H9 (cell line): ENCODE data around the gene HIP1. TPM values are rescaled to one million over a fixed set of nuclear protein-coding genes. Genes with fewer than 3 reads are reported as not detected.

Source experiments
- DNase-seq: peaks from one replicate; pipeline ENCODE4 v3.0.0-alpha.2; 2017
- H2AFZ ChIP-seq: one replicate; pipeline ENCODE4 v1.6.1; 2013; ENCODE audit warnings: mild to moderate bottlenecking, low read length, control low read depth, moderate library complexity
- H2AK5ac ChIP-seq: 2 replicates; pipeline ENCODE4 v1.6.1; 2013; ENCODE audit warnings: low read length, control low read depth, mixed read lengths; ENCODE audit not compliant: insufficient read length
- H2BK120ac ChIP-seq: one replicate; pipeline ENCODE4 v1.6.1; 2013; ENCODE audit warnings: low read depth, mild to moderate bottlenecking, low read length, control low read depth, inconsistent platforms; ENCODE audit not compliant: poor library complexity, severe bottlenecking
- H2BK12ac ChIP-seq: 2 replicates; pipeline ENCODE4 v1.6.1; 2013; ENCODE audit warnings: low read length, control low read depth, mixed read lengths, low read depth; ENCODE audit not compliant: insufficient read length
- H2BK15ac ChIP-seq: 2 replicates; pipeline ENCODE4 v1.6.1; 2013; ENCODE audit warnings: low read depth, low read length, control low read depth
- H2BK20ac ChIP-seq: one replicate; pipeline ENCODE4 v1.6.1; 2013; ENCODE audit warnings: low read depth, mild to moderate bottlenecking, low read length, control low read depth, inconsistent platforms; ENCODE audit not compliant: poor library complexity, severe bottlenecking
- H2BK5ac ChIP-seq: 2 replicates; pipeline ENCODE4 v1.6.1; 2013; ENCODE audit warnings: low read length, control low read depth, mixed read lengths; ENCODE audit not compliant: insufficient read length
- H3K14ac ChIP-seq: 2 replicates; pipeline ENCODE4 v1.6.1; 2013; ENCODE audit warnings: low read length, control low read depth; ENCODE audit not compliant: insufficient read depth
- H3K18ac ChIP-seq: 2 replicates; pipeline ENCODE4 v1.6.1; 2013; ENCODE audit warnings: low read depth, mild to moderate bottlenecking, mixed read lengths, low read length, control low read depth; ENCODE audit not compliant: insufficient read length
- H3K23ac ChIP-seq: 2 replicates; pipeline ENCODE4 v1.6.1; 2013; ENCODE audit warnings: low read length, control low read depth, mixed read lengths, low read depth; ENCODE audit not compliant: insufficient read length
- H3K23me2 ChIP-seq: 2 replicates; pipeline ENCODE4 v1.6.1; 2013; ENCODE audit warnings: low read depth, mild to moderate bottlenecking, mixed read lengths, low read length, control low read depth; ENCODE audit not compliant: insufficient read length, poor library complexity, severe bottlenecking
- H3K27ac ChIP-seq: 2 replicates; pipeline ENCODE4 v1.5.1; 2013; ENCODE audit warnings: low read length, control low read depth, mixed read lengths, low read depth; ENCODE audit not compliant: insufficient read length
- H3K27me3 ChIP-seq: 2 replicates; pipeline ENCODE4 v1.6.1; 2013; ENCODE audit warnings: low read length, control low read depth, inconsistent platforms; ENCODE audit not compliant: insufficient read depth
- H3K4ac ChIP-seq: 2 replicates; pipeline ENCODE4 v1.6.1; 2013; ENCODE audit warnings: low read depth, mild to moderate bottlenecking, control low read depth, inconsistent platforms, low read length, moderate library complexity
- H3K4me1 ChIP-seq: 2 replicates; pipeline ENCODE4 v1.6.1; 2013; ENCODE audit warnings: low read length, control low read depth, inconsistent platforms; ENCODE audit not compliant: insufficient read depth
- H3K4me2 ChIP-seq: 2 replicates; pipeline ENCODE4 v1.6.1; 2013; ENCODE audit warnings: low read length, control low read depth, mixed read lengths; ENCODE audit not compliant: insufficient read length, insufficient read depth
- H3K56ac ChIP-seq: 2 replicates; pipeline ENCODE4 v1.6.1; 2013; ENCODE audit warnings: low read depth, mild to moderate bottlenecking, mixed read lengths, low read length, control low read depth; ENCODE audit not compliant: insufficient read length
- H3K79me1 ChIP-seq: 2 replicates; pipeline ENCODE4 v1.6.1; 2013; ENCODE audit warnings: low read depth, mild to moderate bottlenecking, moderate library complexity, low read length, control low read depth, inconsistent platforms; ENCODE audit not compliant: insufficient read depth, poor library complexity, severe bottlenecking
- H3K79me2 ChIP-seq: 2 replicates; pipeline ENCODE4 v1.6.1; 2013; ENCODE audit warnings: low read length, control low read depth, inconsistent platforms; ENCODE audit not compliant: insufficient read depth
- H3K9ac ChIP-seq: 2 replicates; pipeline ENCODE4 v1.6.1; 2013; ENCODE audit warnings: low read length, control low read depth, mixed read lengths; ENCODE audit not compliant: insufficient read length; ENCODE audit errors: extremely low read depth
- H3K9me3 ChIP-seq: one replicate; pipeline ENCODE4 v1.6.1; 2013; ENCODE audit warnings: low read depth, low read length, inconsistent platforms; ENCODE audit not compliant: control insufficient read depth
- H3T11ph ChIP-seq: one replicate; pipeline ENCODE4 v1.6.1; 2013; ENCODE audit warnings: mild to moderate bottlenecking, low read length, control low read depth, inconsistent platforms
- H4K20me1 ChIP-seq: one replicate; pipeline ENCODE4 v1.6.1; 2013; ENCODE audit not compliant: control insufficient read depth, insufficient read length, insufficient read depth
- H4K5ac ChIP-seq: 2 replicates; pipeline ENCODE4 v1.6.1; 2013; ENCODE audit warnings: low read depth, mild to moderate bottlenecking, mixed read lengths, low read length, control low read depth; ENCODE audit not compliant: insufficient read length
- H4K8ac ChIP-seq: replicated peaks from 2 replicates; pipeline ENCODE4 v1.6.1; 2013; ENCODE audit warnings: low read length, control low read depth, mixed read lengths, low read depth; ENCODE audit not compliant: insufficient read length
- H4K91ac ChIP-seq: 2 replicates; pipeline ENCODE4 v1.6.1; 2013; ENCODE audit warnings: low read depth, mild to moderate bottlenecking, moderate library complexity, mixed read lengths, low read length, control low read depth; ENCODE audit not compliant: insufficient read length
- H3K27ac Mint-ChIP-seq, 3 experiments: 2 replicates in 2 of 3; 3 replicates in 1 of 3; pipeline ENCODE4 v1.8.0; 2020 to 2021; ENCODE audit warnings: mixed read lengths in 3 of 3, mild to moderate bottlenecking in 1 of 3, moderate library complexity in 1 of 3
- H3K27me3 Mint-ChIP-seq: 2 replicates; pipeline ENCODE4 v1.8.0; 2021; ENCODE audit warnings: low read depth, mild to moderate bottlenecking, moderate library complexity, mixed read lengths
- H3K36me3 Mint-ChIP-seq, 3 experiments: 2 replicates in 2 of 3; 3 replicates in 1 of 3; pipeline ENCODE4 v1.8.0; 2020 to 2021; ENCODE audit warnings: low read depth in 3 of 3, mixed read lengths in 3 of 3; ENCODE audit not compliant: insufficient read depth in 1 of 3
- H3K4me1 Mint-ChIP-seq, 2 experiments: 2 replicates each; pipeline ENCODE4 v1.8.0; 2020; ENCODE audit warnings: mixed read lengths in 2 of 2
- H3K4me3 Mint-ChIP-seq, 2 experiments: 2 replicates in 1 of 2; 3 replicates in 1 of 2; pipeline ENCODE4 v1.8.0; 2020 to 2021; ENCODE audit warnings: mild to moderate bottlenecking in 2 of 2, mixed read lengths in 2 of 2, moderate library complexity in 1 of 2
- H3K9me3 Mint-ChIP-seq, 2 experiments: 2 replicates in 1 of 2; 3 replicates in 1 of 2; pipeline ENCODE4 v1.8.0; 2020; ENCODE audit warnings: mild to moderate bottlenecking in 2 of 2, mixed read lengths in 2 of 2, moderate library complexity in 1 of 2
- WGBS: extraction: QIAGEN DNeasy Blood & Tissue Kit; methylation state at CpG from one replicate; pipeline ENCODE4 v1.1.7; 2013; ENCODE audit warnings: missing lambda C conversion rate, low lambda C conversion rate, mixed read lengths; ENCODE audit not compliant: insufficient read length; ENCODE audit errors: extremely low coverage; 5-methylcytosine and 5-hydroxymethylcytosine counted together
- total RNA-seq: library from RNA; stranded (reverse); gene quantifications from 2 replicates; pipeline ENCODE4 v1.2.1, GENCODE V29; 2021
- TF ChIP-seq, protein P1 (sequence below): fragments of 200-600 bp; sonication (generic); conservative IDR thresholded peaks from 3 replicates; pipeline ENCODE4 v1.8.0; 2021; ENCODE audit warnings: antibody characterized with exemption, mild to moderate bottlenecking

Gene HIP1
- total RNA-seq, 1 experiment from 2014 or later: 87.5 TPM

DNA sequence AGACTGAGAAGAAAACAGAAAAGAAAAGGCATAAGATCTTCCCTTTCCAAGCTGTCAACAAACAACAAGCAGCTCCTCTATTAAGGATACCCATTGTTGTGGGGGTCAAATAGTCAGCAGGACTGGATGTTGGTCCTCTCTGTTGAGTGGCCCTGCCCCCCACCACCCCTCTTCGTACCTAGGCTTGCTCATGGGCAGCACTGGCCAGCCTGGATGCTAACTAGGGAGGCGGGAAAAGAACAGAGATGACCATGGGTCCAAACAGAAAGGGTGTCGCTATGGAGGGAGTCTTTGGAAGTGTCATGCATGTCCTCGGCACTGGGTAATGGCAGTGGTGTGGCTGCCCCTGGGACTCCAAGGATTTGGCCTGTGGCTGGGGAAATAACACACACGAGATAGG lies 201.0 kb downstream of the HIP1 start:
- no peak overlapping the region for H2AK5ac ChIP-seq
- no peak overlapping the region for H3K56ac ChIP-seq
- Mint-ChIP-seq H3K27ac (no peak overlapping the region), H3K36me3 (peaks cover 39 to 85% (median 63%) of the 10 kb centered on the region in 3 experiments; a peak in 6 of 7 replicates), H3K4me1 (no peaks in the 10 kb centered on the region), H3K9me3 (no peaks in the 10 kb centered on the region), H3K27me3 (no peaks in the 10 kb centered on the region), H3K4me3 (no peak overlapping the region)
- TF ChIP-seq, protein P1, sequence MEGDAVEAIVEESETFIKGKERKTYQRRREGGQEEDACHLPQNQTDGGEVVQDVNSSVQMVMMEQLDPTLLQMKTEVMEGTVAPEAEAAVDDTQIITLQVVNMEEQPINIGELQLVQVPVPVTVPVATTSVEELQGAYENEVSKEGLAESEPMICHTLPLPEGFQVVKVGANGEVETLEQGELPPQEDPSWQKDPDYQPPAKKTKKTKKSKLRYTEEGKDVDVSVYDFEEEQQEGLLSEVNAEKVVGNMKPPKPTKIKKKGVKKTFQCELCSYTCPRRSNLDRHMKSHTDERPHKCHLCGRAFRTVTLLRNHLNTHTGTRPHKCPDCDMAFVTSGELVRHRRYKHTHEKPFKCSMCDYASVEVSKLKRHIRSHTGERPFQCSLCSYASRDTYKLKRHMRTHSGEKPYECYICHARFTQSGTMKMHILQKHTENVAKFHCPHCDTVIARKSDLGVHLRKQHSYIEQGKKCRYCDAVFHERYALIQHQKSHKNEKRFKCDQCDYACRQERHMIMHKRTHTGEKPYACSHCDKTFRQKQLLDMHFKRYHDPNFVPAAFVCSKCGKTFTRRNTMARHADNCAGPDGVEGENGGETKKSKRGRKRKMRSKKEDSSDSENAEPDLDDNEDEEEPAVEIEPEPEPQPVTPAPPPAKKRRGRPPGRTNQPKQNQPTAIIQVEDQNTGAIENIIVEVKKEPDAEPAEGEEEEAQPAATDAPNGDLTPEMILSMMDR: no peak
- no peak overlapping the region for H3K23ac ChIP-seq
- WGBS: no CpG with 5 or more reads among the region's 5 CpGs
- no peak overlapping the region for H4K91ac ChIP-seq
- H4K8ac ChIP-seq: no peak overlapping the region
- no peak overlapping the region for H2BK120ac ChIP-seq
- H3K4me2 ChIP-seq: no peak overlapping the region
- H3K4ac ChIP-seq: no peak overlapping the region
- H2BK15ac ChIP-seq: no peak overlapping the region
- no peak overlapping the region for H4K5ac ChIP-seq
- no peak overlapping the region for H3K9ac ChIP-seq
- no peaks in the 10 kb centered on the region for H3K4me1 ChIP-seq
- H3K18ac ChIP-seq: no peak overlapping the region
- H2BK12ac ChIP-seq: no peak overlapping the region
- no peaks in the 10 kb centered on the region for H3K23me2 ChIP-seq
- no peaks in the 10 kb centered on the region for H3K9me3 ChIP-seq
- H3K14ac ChIP-seq: no peak overlapping the region
- no peaks in the 10 kb centered on the region for H3K79me1 ChIP-seq
- H3T11ph ChIP-seq: no peak overlapping the region
- no peak overlapping the region for H2AFZ ChIP-seq
- no peak overlapping the region for H2BK20ac ChIP-seq
- DNase-seq: no peak
- H3K79me2 ChIP-seq: no peaks in the 10 kb centered on the region
- H2BK5ac ChIP-seq: no peak overlapping the region
- H4K20me1 ChIP-seq: no peaks in the 10 kb centered on the region
- H3K27me3 ChIP-seq: no peaks in the 10 kb centered on the region
- no peak overlapping the region for H3K27ac ChIP-seq
